ENCODE results near the gene RAB12.

Gene RAB12

DNA sequence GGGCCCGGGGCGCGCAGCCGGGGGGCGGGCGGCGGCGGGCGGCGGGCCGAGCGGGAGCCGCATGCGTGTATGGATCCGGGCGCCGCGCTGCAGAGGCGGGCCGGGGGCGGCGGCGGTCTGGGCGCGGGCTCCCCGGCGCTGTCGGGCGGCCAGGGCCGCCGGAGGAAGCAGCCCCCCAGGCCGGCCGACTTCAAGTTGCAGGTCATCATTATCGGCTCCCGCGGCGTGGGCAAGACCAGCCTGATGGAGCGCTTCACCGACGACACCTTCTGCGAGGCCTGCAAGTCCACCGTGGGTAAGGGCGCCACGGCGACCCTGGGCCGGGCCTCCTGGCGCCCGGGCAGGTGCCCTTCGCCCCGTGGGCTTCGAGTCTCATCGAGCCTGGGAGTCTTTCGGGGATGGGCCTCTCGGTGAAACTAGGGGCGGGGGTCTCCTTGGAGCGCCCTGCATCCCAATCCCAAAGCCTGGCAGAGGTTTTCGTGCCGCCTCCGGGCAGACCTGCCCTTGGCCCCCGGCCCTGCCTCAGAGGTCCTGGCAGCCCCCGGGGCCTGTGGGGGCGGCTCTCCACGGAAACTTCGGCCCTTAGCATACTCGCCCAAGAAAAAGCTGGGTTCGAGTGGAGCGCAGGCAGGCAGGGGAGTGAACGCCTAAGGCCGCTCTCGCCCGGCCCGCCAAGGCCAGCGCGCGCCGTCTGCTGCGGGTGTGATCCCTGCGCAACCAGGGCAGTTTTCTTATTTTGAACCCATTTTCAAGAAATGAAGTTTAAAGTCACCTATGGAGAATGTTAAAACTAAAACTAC is 622 bp downstream of the RAB12 start:
- no peaks in the 10 kb centered on the region for H3K36me3 ChIP-seq
- TF ChIP-seq CTCF (IDR thresholded peaks at IDR 0.05) = no peak
- peaks cover 16 to 20% of the 10 kb centered on the region in 2 experiments for H3K4me1 ChIP-seq (ENCODE audit: control insufficient read depth in 1 of 2, insufficient read depth in 1 of 2, low read depth in 1 of 2, low read length in 1 of 2)
- H3K27ac ChIP-seq = no peak overlapping the region
- no peaks in the 10 kb centered on the region for H3K9me3 ChIP-seq
- H3K4me3 ChIP-seq (ENCODE audit: low read depth in 1 of 2, low read length in 1 of 2) = peak overlapping the region; percentile 72 to 77
- peaks cover 62% of the 10 kb centered on the region for H3K27me3 ChIP-seq

GRCh38 chr18:8610459-8610851 is 1.2 kb downstream of the RAB12 start:
- H3K9me3 ChIP-seq = no peaks in the 10 kb centered on the region
- TF ChIP-seq CTCF (IDR thresholded peaks at IDR 0.05) = no peak
- H3K36me3 ChIP-seq = no peaks in the 10 kb centered on the region
- H3K27ac ChIP-seq = no peak overlapping the region
- H3K4me1 ChIP-seq (ENCODE audit: control insufficient read depth in 1 of 2, insufficient read depth in 1 of 2, low read depth in 1 of 2, low read length in 1 of 2) = peaks cover 16 to 22% of the 10 kb centered on the region in 2 experiments
- H3K4me3 ChIP-seq (ENCODE audit: low read depth in 1 of 2, low read length in 1 of 2) = peak overlapping the region; percentile 72 to 77
- peaks cover 56% of the 10 kb centered on the region for H3K27me3 ChIP-seq

- no peak for TF ChIP-seq CTCF (IDR thresholded peaks at IDR 0.05)
- Histone ChIP-seq H3K27me3 (peaks cover 40% of the 10 kb centered on the region), H3K9me3 (no peaks in the 10 kb centered on the region), H3K4me3 (ENCODE audit: low read depth in 1 of 2, low read length in 1 of 2) (no peak overlapping the region), H3K36me3 (no peaks in the 10 kb centered on the region), H3K4me1 (ENCODE audit: control insufficient read depth in 1 of 2, insufficient read depth in 1 of 2, low read depth in 1 of 2, low read length in 1 of 2) (peaks cover 16 to 24% of the 10 kb centered on the region in 2 experiments), H3K27ac (no peak overlapping the region)
Measured at GRCh38 chr18:8611916-8612576, 2.8 kb downstream of the RAB12 start.

- Histone ChIP-seq H3K4me1 (ENCODE audit: control insufficient read depth in 1 of 2, insufficient read depth in 1 of 2, low read depth in 1 of 2, low read length in 1 of 2) (peaks cover 8 to 18% of the 10 kb centered on the region in 2 experiments), H3K4me3 (ENCODE audit: low read depth in 1 of 2, low read length in 1 of 2) (no peak overlapping the region), H3K36me3 (no peaks in the 10 kb centered on the region), H3K27ac (no peak overlapping the region), H3K27me3 (peaks cover 15% of the 10 kb centered on the region), H3K9me3 (no peaks in the 10 kb centered on the region)
- no peak for TF ChIP-seq CTCF (IDR thresholded peaks at IDR 0.05)
Measured at GRCh38 chr18:8614875-8615274, 5.6 kb downstream of the RAB12 start.

GRCh38 chr18:8615397-8616027 is 6.3 kb downstream of the RAB12 start:
- TF ChIP-seq CTCF (IDR thresholded peaks at IDR 0.05) = no peak
- Histone ChIP-seq H3K27ac (no peak overlapping the region), H3K4me1 (ENCODE audit: control insufficient read depth in 1 of 2, insufficient read depth in 1 of 2, low read depth in 1 of 2, low read length in 1 of 2) (peaks cover 2 to 11% of the 10 kb centered on the region in 2 experiments), H3K9me3 (no peaks in the 10 kb centered on the region), H3K27me3 (peaks cover 8% of the 10 kb centered on the region), H3K36me3 (no peaks in the 10 kb centered on the region), H3K4me3 (ENCODE audit: low read depth in 1 of 2, low read length in 1 of 2) (no peak overlapping the region)
